SKM-1 treated with dmso at 0.1 percent for 144 hours (cell line): ENCODE results near the gene SLC28A1.

ENCODE experiments used
- DNase-seq: peaks from one replicate; lab custom pipeline; 2025; ENCODE audit not compliant: unreplicated experiment; lab: John Stamatoyannopoulos, UW

Gene SLC28A1

DNA sequence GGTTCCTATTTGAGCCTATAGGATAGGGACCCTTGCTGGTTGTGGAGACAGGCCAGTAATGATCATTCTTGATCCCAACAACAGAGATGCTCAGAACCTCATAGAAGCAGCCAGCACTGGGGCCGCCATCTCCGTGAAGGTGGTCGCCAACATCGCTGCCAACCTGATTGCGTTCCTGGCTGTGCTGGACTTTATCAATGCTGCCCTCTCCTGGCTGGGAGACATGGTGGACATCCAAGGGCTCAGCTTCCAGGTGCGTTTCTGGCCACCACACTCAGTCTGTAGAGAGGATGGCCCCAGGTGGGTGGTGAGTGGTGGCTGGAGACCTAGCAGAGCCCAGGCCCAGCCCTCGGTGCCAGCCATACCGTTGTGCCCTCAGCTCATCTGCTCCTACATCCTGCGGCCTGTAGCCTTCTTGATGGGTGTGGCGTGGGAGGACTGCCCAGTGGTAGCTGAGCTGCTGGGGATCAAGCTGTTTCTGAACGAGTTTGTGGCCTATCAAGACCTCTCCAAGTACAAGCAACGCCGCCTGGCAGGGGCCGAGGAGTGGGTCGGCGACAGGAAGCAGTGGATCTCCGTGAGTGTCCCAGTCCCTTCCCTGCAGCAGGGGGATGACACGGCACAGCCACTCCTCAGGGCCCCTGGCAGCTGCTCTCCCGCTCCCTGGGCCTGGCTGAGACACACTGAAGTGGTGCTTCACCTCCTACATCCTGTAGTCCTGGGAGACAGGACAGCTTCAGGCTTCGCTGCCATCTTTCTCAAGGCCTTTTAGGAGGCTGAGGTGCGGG is 50.7 kb downstream of the SLC28A1 start:
- no peak for DNase-seq

DNA sequence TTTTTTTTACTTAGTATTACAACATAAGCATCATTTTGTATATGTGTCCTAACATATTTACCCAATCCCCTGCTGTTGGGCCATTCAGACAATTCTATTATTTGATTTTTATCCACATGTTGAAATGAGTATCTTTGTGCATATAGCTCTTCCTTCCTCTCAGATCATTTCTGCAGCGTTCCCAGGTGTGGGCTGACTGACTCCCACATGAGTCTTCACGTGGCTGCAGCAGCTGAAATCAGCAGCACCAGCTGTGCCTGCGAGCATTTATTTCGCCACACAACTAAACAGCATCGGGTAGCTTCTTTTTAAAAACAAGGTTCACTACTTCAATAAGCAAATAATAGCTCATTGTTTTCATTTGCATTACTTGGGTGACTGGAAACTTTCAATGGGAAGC is 52.7 kb downstream of the SLC28A1 start:
- DNase-seq: no peak

GRCh38 chr15:84938726-84939125 is 54.3 kb downstream of the SLC28A1 start:
- no peak for DNase-seq

GRCh38 chr15:84940399-84940798 is 55.9 kb downstream of the SLC28A1 start:
- DNase-seq: no peak

DNA sequence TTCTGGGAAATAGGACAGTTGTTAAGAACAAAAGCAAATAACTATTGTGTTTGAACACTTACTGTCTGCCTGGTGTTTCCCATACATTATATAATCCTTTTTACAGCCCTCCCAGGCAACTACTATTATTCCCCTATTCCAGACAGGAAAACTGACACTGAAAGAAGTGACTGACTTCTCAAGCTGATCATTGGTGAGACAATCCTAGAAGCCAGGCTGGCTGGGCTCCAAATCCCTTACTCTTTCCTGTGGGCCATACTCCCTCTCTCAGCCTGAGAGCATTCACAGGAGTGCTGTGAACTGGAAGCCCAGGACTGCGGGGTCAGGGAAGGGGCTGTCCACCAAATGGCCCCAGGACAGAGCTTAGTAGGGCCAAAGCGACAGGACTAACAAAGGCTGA is 58.0 kb downstream of the SLC28A1 start:
- no peak for DNase-seq

- DNase-seq: no peak
Observed at GRCh38 chr15:84944311-84944710, 59.8 kb downstream of the SLC28A1 start.

DNA sequence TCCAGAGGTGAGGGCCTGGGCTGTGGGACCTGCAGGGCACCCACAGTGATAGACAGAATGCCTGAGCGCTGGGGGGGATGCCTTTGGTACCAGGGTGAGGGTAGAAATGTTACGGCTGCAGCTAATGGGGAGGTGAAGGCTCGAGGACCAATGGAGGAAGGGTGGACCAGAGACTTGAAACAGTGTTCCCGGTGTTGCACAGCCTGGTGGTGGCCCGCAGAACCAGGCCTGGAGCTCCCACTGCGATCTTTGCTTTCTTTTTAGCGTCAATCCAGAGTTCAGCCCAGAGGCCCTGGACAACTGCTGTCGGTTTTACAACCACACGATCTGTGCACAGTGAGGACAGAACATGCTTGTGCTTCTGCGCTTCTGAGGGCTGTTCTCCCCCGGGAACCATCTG is 60.4 kb downstream of the SLC28A1 start:
- DNase-seq: no peak

DNA sequence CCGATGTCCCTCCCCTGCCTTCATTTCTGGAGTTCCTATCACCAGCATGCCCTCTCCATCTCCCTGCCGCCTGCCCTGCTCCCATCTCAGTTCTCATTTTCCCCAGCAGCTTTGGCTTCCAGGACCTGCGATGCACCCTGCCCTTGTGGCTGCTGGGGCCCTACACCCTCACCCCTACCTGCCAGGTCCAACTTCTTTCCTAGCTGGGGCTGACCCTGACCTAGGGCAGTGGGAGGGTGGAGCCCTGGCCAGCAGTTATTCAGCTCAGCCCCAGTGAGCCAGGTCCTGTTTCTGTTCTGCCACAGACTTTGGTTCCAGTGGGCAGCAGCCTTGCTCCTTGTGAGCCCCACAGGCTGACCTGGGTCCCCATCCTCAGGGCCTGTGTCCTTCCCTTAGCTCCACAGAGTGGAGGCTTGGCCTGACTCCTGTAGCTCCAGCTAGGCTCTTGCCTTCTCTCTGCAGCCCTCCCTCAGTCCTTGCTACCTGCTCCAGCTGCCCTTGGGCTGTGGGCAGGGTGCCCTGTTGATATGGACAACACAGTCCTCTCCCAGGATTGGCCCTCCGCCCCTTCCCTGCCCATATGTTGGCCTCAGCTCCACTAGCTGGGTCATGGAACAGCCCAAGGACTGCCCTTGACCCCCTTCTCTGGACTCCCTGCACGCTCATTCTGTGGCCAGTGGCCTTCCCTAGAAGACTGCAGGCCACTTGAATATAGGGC is 62.5 kb downstream of the SLC28A1 start:
- no peak for DNase-seq

GRCh38 chr15:84947947-84948830 is 63.7 kb downstream of the SLC28A1 start:
- no peak for DNase-seq

- DNase-seq: no peak
Observed at GRCh38 chr15:84949043-84949442, 64.6 kb downstream of the SLC28A1 start.

GRCh38 chr15:84949845-84950569 is 65.5 kb downstream of the SLC28A1 start:
- no peak for DNase-seq

DNA sequence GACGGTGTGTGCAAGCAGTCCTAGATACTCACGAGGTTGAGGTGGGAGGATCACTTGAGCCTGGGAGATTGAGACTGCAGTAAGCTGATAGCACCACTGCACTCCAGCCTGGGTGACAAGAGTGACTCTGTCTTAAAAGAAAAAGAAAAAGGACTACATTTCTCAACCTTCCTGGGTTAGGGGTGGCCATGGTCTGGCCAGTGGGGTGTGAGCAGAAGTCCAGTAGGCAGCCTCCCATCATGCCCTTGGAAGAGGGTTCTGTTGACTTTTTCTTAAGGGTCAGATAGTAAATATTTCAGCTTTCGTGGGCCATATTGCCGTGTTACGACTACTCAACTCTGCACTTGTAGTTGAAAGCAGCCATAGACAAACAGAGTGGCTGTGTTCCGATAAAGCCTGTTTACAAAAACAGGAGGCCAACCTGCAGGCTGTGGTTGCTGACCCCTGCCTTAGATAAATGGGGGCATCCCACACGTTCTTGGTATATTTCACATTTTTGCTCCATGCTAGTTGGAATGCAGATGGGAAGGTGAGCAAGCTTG is 66.2 kb downstream of the SLC28A1 start:
- no peak for DNase-seq

- DNase-seq: no peak
Observed at GRCh38 chr15:84951736-84952135, 67.3 kb downstream of the SLC28A1 start.

DNA sequence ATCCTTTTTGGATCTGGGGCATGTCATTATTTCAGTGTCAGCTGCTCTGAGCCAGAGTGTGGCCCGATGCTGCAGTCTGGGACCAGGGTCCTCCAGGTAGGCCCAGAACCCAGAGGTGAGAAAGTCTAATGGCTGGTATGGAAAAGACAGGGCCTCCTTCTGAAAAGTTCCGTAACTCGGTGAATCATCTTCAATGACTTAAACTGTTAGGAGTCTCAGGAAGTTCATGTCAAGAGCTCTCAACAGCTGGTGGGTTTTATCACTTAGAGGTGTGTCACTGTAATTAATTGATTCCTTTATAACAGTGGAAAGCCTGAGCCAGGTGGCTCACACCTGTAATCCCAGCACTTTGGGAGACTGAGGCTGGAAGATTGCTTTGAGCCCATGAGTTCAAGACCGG is 68.7 kb downstream of the SLC28A1 start:
- DNase-seq: no peak

- DNase-seq: no peak
Observed at GRCh38 chr15:84953726-84954125, 69.3 kb downstream of the SLC28A1 start.

DNA sequence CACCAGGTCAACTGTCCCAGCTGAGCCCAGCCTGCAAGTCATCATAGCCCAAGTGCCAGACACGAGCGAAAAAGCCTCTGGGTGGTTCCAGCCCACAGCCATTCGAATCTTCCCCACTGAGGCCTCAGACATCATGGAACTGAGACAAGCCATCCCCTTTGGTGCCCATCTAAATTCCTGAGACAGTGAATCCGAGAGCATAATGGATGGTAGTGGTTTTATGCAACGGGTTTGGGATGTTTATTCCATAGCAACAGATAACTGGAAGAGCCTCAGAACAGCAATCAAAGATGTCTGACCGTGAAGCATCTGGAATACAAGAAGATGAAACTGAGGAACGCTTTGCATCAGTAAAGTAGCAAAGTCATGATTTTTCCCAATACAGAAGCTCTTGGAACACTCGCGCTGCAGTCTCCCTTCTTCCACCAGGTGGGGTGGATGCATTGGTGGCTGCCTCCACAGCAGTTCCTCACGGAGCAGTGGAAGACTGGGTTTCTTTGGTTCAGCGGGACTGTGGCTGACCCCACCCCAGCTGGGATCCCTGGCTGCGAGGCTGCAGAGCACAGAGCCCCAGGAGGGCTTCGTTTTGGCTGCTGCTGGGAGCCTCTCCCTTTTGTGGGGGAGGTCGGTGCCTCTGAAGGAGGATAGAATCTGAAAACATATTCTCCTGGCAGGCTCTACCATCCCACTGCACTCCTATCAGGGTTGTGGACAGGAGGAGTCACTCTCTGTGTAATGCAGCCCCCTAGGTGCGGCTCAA is 70.8 kb downstream of the SLC28A1 start:
- peak; percentile 53 for DNase-seq

DNA sequence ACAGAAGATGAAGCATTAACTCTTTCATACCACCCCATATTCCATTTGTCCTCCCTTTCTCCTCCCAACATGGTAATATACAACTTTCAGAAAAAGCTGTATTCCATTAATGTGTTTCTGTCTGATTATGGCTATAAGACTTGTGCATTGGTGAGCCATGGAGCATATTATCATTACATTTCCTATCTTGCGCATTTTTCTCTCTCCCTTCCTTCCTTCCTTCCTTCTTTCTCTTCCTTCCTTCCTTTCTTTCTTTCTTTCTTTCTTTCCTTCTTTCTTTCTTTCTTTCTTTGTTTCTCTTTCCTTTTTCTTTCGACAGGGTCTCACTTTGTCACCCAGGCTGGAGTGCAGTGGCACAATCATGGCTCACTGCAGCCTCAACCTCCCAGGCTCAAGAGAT is 71.7 kb downstream of the SLC28A1 start:
- DNase-seq: no peak

- DNase-seq: no peak
Observed at GRCh38 chr15:84960391-84961113, 76.1 kb downstream of the SLC28A1 start.

- no peak for DNase-seq
Observed at GRCh38 chr15:84961114-84961452, 76.6 kb downstream of the SLC28A1 start.
